Measurements from ENCODE around the gene SH3RF2.
"Not testable (repeated sequence)": the region's sequence is repeated elsewhere in the genome, so short reads cannot be mapped to it uniquely, and the experiment has no call there.

Gene SH3RF2

GRCh38 chr5:146007989-146008388 is 71.6 kb downstream of the SH3RF2 start:
- no peak for DNase-seq

GRCh38 chr5:146009020-146009419 is 72.6 kb downstream of the SH3RF2 start:
- Histone ChIP-seq H3K27ac (ENCODE audit: insufficient read depth, low read length, poor library complexity, severe bottlenecking) (no peak overlapping the region), H3K4me3 (ENCODE audit: insufficient read depth, low read depth, low read length, poor library complexity, severe bottlenecking) (no peak overlapping the region), H3K36me3 (ENCODE audit: control insufficient read depth, insufficient read depth, low read length) (no peaks in the 10 kb centered on the region), H3K4me1 (ENCODE audit: control insufficient read depth, insufficient read depth, low read length, poor library complexity, severe bottlenecking) (no peaks in the 10 kb centered on the region), H3K9me3 (ENCODE audit: control insufficient read depth, low read length) (no peaks in the 10 kb centered on the region), H3K27me3 (replicated peaks; ENCODE audit: control insufficient read depth, insufficient read depth, low read length, poor library complexity, severe bottlenecking) (no peaks in the 10 kb centered on the region)
- no peak for DNase-seq

More at GRCh38 chr5:146007989-146008388, 71.6 kb downstream of the SH3RF2 start:
- no peaks in the 10 kb centered on the region for H3K4me1 ChIP-seq (ENCODE audit: control insufficient read depth, insufficient read depth, low read length, poor library complexity, severe bottlenecking)
- H3K27ac ChIP-seq (ENCODE audit: insufficient read depth, low read length, poor library complexity, severe bottlenecking), result no peak overlapping the region
- no peaks in the 10 kb centered on the region for H3K9me3 ChIP-seq (ENCODE audit: control insufficient read depth, low read length)
- H3K4me3 ChIP-seq (ENCODE audit: insufficient read depth, low read depth, low read length, poor library complexity, severe bottlenecking), result no peak overlapping the region
- no peaks in the 10 kb centered on the region for H3K27me3 ChIP-seq (replicated peaks; ENCODE audit: control insufficient read depth, insufficient read depth, low read length, poor library complexity, severe bottlenecking)
- no peaks in the 10 kb centered on the region for H3K36me3 ChIP-seq (ENCODE audit: control insufficient read depth, insufficient read depth, low read length)

GRCh38 chr5:146010447-146010846 is 74.1 kb downstream of the SH3RF2 start:
- DNase-seq, result not testable (repeated sequence)

GRCh38 chr5:146013761-146014160 is 77.4 kb downstream of the SH3RF2 start:
- Histone ChIP-seq H3K27me3 (replicated peaks; ENCODE audit: control insufficient read depth, insufficient read depth, low read length, poor library complexity, severe bottlenecking) (no peaks in the 10 kb centered on the region), H3K27ac (ENCODE audit: insufficient read depth, low read length, poor library complexity, severe bottlenecking) (no peak overlapping the region), H3K4me1 (ENCODE audit: control insufficient read depth, insufficient read depth, low read length, poor library complexity, severe bottlenecking) (no peaks in the 10 kb centered on the region), H3K4me3 (ENCODE audit: insufficient read depth, low read depth, low read length, poor library complexity, severe bottlenecking) (no peak overlapping the region), H3K9me3 (ENCODE audit: control insufficient read depth, low read length) (no peaks in the 10 kb centered on the region), H3K36me3 (ENCODE audit: control insufficient read depth, insufficient read depth, low read length) (no peaks in the 10 kb centered on the region)
- DNase-seq, result no peak

More at GRCh38 chr5:146010447-146010846, 74.1 kb downstream of the SH3RF2 start:
- not testable (repeated sequence) for H3K4me1 ChIP-seq (ENCODE audit: control insufficient read depth, insufficient read depth, low read length, poor library complexity, severe bottlenecking); H3K27me3 ChIP-seq (replicated peaks; ENCODE audit: control insufficient read depth, insufficient read depth, low read length, poor library complexity, severe bottlenecking); H3K27ac ChIP-seq (ENCODE audit: insufficient read depth, low read length, poor library complexity, severe bottlenecking); H3K36me3 ChIP-seq (ENCODE audit: control insufficient read depth, insufficient read depth, low read length); H3K9me3 ChIP-seq (ENCODE audit: control insufficient read depth, low read length); H3K4me3 ChIP-seq (ENCODE audit: insufficient read depth, low read depth, low read length, poor library complexity, severe bottlenecking)

- Histone ChIP-seq H3K9me3 (ENCODE audit: control insufficient read depth, low read length) (no peaks in the 10 kb centered on the region), H3K36me3 (ENCODE audit: control insufficient read depth, insufficient read depth, low read length) (no peaks in the 10 kb centered on the region), H3K27me3 (replicated peaks; ENCODE audit: control insufficient read depth, insufficient read depth, low read length, poor library complexity, severe bottlenecking) (no peaks in the 10 kb centered on the region), H3K4me1 (ENCODE audit: control insufficient read depth, insufficient read depth, low read length, poor library complexity, severe bottlenecking) (no peaks in the 10 kb centered on the region), H3K4me3 (ENCODE audit: insufficient read depth, low read depth, low read length, poor library complexity, severe bottlenecking) (no peak overlapping the region), H3K27ac (ENCODE audit: insufficient read depth, low read length, poor library complexity, severe bottlenecking) (no peak overlapping the region)
- DNase-seq, result no peak
Observed at GRCh38 chr5:146015001-146015400, 78.6 kb downstream of the SH3RF2 start.

- no peak for DNase-seq
- Histone ChIP-seq H3K4me1 (ENCODE audit: control insufficient read depth, insufficient read depth, low read length, poor library complexity, severe bottlenecking) (no peaks in the 10 kb centered on the region), H3K27ac (ENCODE audit: insufficient read depth, low read length, poor library complexity, severe bottlenecking) (no peak overlapping the region), H3K27me3 (replicated peaks; ENCODE audit: control insufficient read depth, insufficient read depth, low read length, poor library complexity, severe bottlenecking) (no peaks in the 10 kb centered on the region), H3K4me3 (ENCODE audit: insufficient read depth, low read depth, low read length, poor library complexity, severe bottlenecking) (no peak overlapping the region), H3K36me3 (ENCODE audit: control insufficient read depth, insufficient read depth, low read length) (no peaks in the 10 kb centered on the region), H3K9me3 (ENCODE audit: control insufficient read depth, low read length) (no peaks in the 10 kb centered on the region)
Observed at GRCh38 chr5:146016764-146017484, 80.5 kb downstream of the SH3RF2 start.

GRCh38 chr5:146018514-146019375 is 82.4 kb downstream of the SH3RF2 start:
- H3K36me3 ChIP-seq (ENCODE audit: control insufficient read depth, insufficient read depth, low read length), result no peaks in the 10 kb centered on the region
- no peak overlapping the region for H3K4me3 ChIP-seq (ENCODE audit: insufficient read depth, low read depth, low read length, poor library complexity, severe bottlenecking)
- no peak for DNase-seq

GRCh38 chr5:146020100-146020499 is 83.7 kb downstream of the SH3RF2 start:
- Histone ChIP-seq H3K4me1 (ENCODE audit: control insufficient read depth, insufficient read depth, low read length, poor library complexity, severe bottlenecking) (no peaks in the 10 kb centered on the region), H3K4me3 (ENCODE audit: insufficient read depth, low read depth, low read length, poor library complexity, severe bottlenecking) (no peak overlapping the region), H3K9me3 (ENCODE audit: control insufficient read depth, low read length) (no peaks in the 10 kb centered on the region), H3K27me3 (replicated peaks; ENCODE audit: control insufficient read depth, insufficient read depth, low read length, poor library complexity, severe bottlenecking) (no peaks in the 10 kb centered on the region), H3K36me3 (ENCODE audit: control insufficient read depth, insufficient read depth, low read length) (no peaks in the 10 kb centered on the region), H3K27ac (ENCODE audit: insufficient read depth, low read length, poor library complexity, severe bottlenecking) (no peak overlapping the region)
- no peak for DNase-seq

More at GRCh38 chr5:146018514-146019375, 82.4 kb downstream of the SH3RF2 start:
- Histone ChIP-seq H3K27me3 (replicated peaks; ENCODE audit: control insufficient read depth, insufficient read depth, low read length, poor library complexity, severe bottlenecking) (no peaks in the 10 kb centered on the region), H3K9me3 (ENCODE audit: control insufficient read depth, low read length) (no peaks in the 10 kb centered on the region), H3K27ac (ENCODE audit: insufficient read depth, low read length, poor library complexity, severe bottlenecking) (no peak overlapping the region), H3K4me1 (ENCODE audit: control insufficient read depth, insufficient read depth, low read length, poor library complexity, severe bottlenecking) (no peaks in the 10 kb centered on the region)

GRCh38 chr5:146024034-146024433 is 87.7 kb downstream of the SH3RF2 start:
- H3K4me1 ChIP-seq (ENCODE audit: control insufficient read depth, insufficient read depth, low read length, poor library complexity, severe bottlenecking), result no peaks in the 10 kb centered on the region
- H3K9me3 ChIP-seq (ENCODE audit: control insufficient read depth, low read length), result no peaks in the 10 kb centered on the region
- H3K36me3 ChIP-seq (ENCODE audit: control insufficient read depth, insufficient read depth, low read length), result no peaks in the 10 kb centered on the region
- H3K4me3 ChIP-seq (ENCODE audit: insufficient read depth, low read depth, low read length, poor library complexity, severe bottlenecking), result no peak overlapping the region
- no peaks in the 10 kb centered on the region for H3K27me3 ChIP-seq (replicated peaks; ENCODE audit: control insufficient read depth, insufficient read depth, low read length, poor library complexity, severe bottlenecking)
- DNase-seq, result no peak
- no peak overlapping the region for H3K27ac ChIP-seq (ENCODE audit: insufficient read depth, low read length, poor library complexity, severe bottlenecking)

GRCh38 chr5:146025114-146025680 is 88.8 kb downstream of the SH3RF2 start:
- Histone ChIP-seq H3K36me3 (ENCODE audit: control insufficient read depth, insufficient read depth, low read length) (no peaks in the 10 kb centered on the region), H3K9me3 (ENCODE audit: control insufficient read depth, low read length) (no peaks in the 10 kb centered on the region), H3K4me3 (ENCODE audit: insufficient read depth, low read depth, low read length, poor library complexity, severe bottlenecking) (no peak overlapping the region), H3K27ac (ENCODE audit: insufficient read depth, low read length, poor library complexity, severe bottlenecking) (no peak overlapping the region), H3K4me1 (ENCODE audit: control insufficient read depth, insufficient read depth, low read length, poor library complexity, severe bottlenecking) (no peaks in the 10 kb centered on the region), H3K27me3 (replicated peaks; ENCODE audit: control insufficient read depth, insufficient read depth, low read length, poor library complexity, severe bottlenecking) (no peaks in the 10 kb centered on the region)
- no peak for DNase-seq

Measured in effector memory CD4-positive, alpha-beta T cell (primary cell).